GM19328 (cell line): Measurements from ENCODE around the gene OARD1.
A peak's percentile ranks its signal among the peaks of the same experiment; 100 is the strongest.
"Not testable (repeated sequence)": the region's sequence is repeated elsewhere in the genome, so short reads cannot be mapped to it uniquely, and the experiment has no call there.

Experiments used
- ATAC-seq: cut with Tn5 transposase; IDR thresholded peaks from one replicate; pipeline ENCODE4 v1.9.1; 2021; ENCODE audit warnings: mild to moderate bottlenecking, moderate library complexity; ENCODE audit not compliant: unreplicated experiment

OARD1 gene

GRCh38 chr6:41028561-41029412 is 43.4 kb downstream of the OARD1 start:
- ATAC-seq = peak; percentile 22

DNA sequence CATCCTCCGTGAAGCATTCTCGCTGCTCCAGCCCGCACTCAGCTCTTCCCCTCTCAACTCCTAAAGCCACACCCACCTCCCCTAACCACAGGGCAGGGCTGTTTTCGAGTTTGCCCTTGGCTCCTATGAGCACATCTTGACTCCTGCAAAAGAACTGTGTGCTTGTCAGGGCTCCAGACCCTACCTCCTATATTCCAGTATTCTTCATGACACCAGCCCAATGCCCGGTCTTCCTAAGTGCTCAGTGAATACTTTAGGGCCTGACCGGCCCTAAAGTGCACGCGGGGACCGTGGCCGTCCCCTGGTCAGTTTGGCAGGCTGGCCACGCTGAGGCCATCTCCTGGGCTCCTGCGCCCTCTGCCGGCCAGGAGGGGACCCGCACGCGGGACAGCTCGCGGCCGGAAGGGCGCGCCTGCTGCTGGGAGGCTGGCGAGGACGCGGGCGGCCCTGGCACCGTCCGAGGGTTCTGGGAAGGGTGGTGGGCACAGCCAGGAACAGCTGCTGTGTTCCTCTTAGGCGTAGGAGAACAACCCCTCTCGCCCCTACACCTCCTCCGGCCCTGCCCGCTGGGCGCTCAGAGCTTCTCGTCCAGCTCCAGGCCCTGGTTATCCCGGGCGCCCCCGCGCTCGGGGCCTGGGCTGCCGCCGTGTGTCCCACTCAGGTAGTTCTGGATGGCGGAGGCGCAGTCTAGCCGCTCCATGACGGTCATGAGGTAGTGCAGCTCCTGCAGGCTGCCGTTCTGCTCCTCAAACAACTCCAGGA is 44.2 kb downstream of the OARD1 start:
- ATAC-seq = peak; percentile 60

- no peak for ATAC-seq
Observed at GRCh38 chr6:41027241-41027640, 44.9 kb downstream of the OARD1 start.

DNA sequence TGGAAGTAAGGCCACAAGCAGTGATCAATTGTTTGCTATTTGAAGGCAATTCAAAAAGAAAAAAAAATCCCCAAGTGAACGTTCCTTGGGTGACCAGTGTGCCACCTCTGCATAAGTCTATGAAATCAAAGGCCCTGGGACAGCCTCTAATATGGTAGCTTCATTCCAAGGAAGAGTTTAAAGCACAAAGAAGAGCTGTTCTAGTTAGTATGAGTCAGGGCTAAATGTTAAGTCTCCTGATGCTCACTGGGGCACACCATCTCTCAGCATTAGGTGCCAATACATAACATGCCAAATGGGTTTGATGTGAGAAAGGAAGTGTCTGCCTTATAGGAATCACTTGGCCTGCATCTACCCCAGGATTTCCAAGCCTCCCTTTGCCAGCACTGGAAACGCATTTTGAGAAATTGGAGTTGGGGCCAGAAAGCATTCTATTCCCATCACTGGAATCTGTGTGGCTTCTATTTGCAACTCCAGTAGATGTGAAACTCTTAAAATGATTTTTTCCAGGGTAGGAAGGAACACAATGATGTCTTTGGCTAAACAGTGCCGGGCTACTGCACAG is 46.1 kb downstream of the OARD1 start:
- ATAC-seq = no peak

- no peak for ATAC-seq
Observed at GRCh38 chr6:41023114-41023513, 49.0 kb downstream of the OARD1 start.

- no peak for ATAC-seq
Observed at GRCh38 chr6:41022294-41022693, 49.9 kb downstream of the OARD1 start.

GRCh38 chr6:41021832-41022231 is 50.3 kb downstream of the OARD1 start:
- no peak for ATAC-seq

DNA sequence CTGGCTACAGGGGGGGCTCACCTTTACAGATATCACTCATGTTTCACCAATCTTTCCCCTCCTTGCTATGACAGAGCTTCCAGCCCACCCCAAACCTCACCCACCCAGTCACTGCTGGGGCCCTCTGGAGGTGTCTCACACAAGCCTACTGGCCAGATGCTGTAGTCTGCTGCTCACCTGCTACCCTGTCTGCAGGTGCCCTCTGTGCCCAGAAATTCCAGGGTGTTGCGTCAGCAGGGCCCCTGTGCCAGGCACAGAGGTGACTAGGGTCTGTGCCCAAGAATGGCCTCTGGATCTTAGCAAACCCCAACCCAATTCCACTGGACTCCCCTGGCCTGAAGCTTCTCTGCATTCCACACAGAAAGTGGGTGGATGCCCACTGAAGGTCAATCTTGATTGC is 54.5 kb downstream of the OARD1 start:
- ATAC-seq = no peak

DNA sequence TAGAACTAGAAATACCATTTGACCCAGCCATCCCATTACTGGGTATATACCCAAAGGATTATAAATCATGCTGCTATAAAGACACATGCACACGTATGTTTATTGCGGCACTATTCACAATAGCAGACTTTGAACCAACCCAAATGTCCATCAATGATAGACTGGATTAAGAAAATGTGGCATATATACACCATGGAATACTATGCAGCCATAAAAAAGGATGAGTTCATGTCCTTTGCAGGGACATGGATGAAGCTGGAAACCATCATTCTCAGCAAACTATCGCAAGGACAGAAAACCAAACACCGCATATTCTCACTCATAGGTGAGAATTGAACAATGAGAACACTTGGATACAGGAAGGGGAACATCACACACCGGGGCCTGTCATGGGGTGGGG is 56.3 kb downstream of the OARD1 start:
- not testable (repeated sequence) for ATAC-seq

DNA sequence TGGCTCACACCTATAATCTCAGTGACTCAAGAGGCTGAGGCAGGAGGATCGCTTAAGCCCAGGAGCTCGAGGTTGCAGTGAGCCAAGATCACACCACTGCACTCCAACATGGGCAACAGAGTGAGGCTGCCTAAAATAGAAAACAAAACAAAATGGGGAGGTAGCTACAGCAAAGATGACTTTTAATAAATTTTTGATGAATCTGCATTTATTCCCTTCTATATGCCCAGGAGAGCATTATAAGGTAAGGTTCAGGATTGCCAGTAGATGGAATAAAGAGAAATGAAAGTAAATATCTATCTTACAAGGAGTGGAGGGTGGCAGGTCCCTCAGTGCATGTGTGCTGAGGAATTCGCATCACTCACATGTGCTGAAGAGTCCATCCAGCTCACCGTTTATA is 57.4 kb downstream of the OARD1 start:
- no peak for ATAC-seq
